SK-N-DZ (cell line): ENCODE results near the gene CDK5RAP2.

ENCODE experiments used
- DNase-seq: peaks from one replicate; pipeline ENCODE4 v3.0.0-alpha.2; 2015; ENCODE audit warnings: low spot score

CDK5RAP2 gene

DNA sequence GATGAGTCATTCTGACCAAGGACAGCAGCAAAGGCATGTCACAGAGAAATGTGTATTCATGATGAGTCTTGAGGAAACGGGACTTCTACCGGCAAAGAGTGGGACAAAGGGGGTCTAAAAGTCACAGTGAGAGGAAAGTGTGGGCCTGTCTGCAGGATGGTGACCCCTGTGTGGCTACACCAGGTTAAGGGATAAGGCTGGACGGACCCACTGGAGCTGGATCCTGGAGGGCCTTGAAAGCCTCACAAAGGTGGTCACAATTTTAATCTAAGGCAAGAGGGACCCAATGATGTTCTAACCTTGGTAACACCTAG lies 176.5 kb downstream of the CDK5RAP2 start:
- DNase-seq, result no peak

- no peak for DNase-seq
Measured at GRCh38 chr9:120402741-120403542, 177.0 kb downstream of the CDK5RAP2 start.

- DNase-seq, result no peak
Measured at GRCh38 chr9:120399940-120400339, 180.0 kb downstream of the CDK5RAP2 start.

- no peak for DNase-seq
Measured at GRCh38 chr9:120398286-120398685, 181.7 kb downstream of the CDK5RAP2 start.

DNA sequence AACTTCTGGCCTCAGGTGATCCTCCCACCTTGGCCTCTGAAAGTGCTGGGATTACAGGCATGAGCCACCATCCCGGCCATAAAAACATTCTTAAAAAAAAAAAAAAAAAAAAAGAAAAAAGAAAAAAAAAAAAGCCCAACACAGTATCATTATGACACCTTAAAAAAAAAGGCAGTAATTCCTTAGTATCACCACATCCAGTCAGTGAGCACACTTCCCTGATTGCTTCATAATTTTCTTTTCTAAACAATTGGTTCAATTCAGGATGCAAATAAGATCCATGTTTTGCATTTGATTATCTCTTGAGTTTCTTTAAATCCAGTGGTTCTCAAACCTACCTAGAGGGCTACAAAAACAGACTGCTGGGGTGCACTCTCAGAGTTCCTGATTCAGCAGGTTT lies 182.5 kb downstream of the CDK5RAP2 start:
- no peak for DNase-seq

DNA sequence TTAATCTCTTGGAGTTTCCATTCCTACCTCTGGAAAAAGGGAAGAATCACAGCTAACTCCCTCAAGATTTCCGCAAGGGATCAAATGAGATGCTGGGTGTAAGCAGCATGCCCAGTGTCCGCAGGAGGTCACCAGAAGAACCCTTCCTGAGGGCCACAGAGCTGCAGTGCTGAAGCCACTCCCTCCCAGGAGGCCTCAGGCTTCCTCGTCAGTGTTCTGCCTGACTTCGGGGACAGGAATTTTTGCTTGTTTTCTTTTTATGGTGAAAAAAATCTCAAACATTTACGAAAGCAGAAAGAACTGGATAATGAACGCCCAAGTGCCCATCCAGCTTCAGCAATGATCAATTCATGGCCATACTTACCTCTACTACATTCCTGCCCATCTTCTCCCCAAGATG lies 183.0 kb downstream of the CDK5RAP2 start:
- no peak for DNase-seq

- DNase-seq, result no peak
Measured at GRCh38 chr9:120396418-120396817, 183.5 kb downstream of the CDK5RAP2 start.

DNA sequence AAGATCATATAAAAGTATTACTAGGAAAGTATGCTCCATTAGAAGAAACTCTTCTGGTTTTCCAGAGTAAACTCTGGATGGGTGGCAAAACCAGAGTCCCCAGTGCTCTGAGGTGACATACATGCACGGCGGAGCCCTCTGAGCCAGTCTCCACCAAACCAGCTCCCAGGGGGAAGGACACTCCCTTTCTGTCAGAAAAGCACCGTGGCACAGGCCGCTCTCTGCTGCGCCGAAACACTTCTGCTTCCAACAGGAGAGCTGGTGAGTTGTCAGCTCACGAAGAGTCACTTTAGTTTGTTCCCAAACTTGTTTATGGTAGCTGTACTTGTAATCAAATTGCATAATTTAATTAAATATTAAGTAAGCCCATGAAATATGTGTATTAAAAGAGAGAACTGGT lies 184.6 kb downstream of the CDK5RAP2 start:
- DNase-seq, result no peak

- DNase-seq, result no peak
Measured at GRCh38 chr9:120394058-120394669, 185.8 kb downstream of the CDK5RAP2 start.

GRCh38 chr9:120393386-120394057 lies 186.4 kb downstream of the CDK5RAP2 start:
- no peak for DNase-seq

GRCh38 chr9:120392711-120393110 lies 187.3 kb downstream of the CDK5RAP2 start:
- no peak for DNase-seq

DNA sequence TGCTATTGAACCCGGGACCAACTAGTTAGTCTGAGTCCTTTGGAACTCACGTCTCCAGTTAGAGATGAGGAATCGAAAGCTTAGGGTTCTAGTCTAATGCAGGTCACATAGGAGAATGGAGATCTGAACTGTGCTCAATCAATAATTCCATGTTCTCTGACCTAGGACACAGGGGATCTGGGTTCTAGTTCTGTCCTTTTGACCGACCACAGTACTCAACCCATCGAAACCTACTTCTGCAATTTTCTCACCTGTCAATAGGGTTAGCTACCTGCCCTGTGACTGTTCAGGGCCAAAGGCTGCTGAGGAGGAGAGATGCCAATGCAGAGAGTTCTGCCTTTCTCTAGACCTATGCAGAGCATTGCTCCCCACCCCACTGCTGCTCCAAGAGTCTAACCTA lies 187.7 kb downstream of the CDK5RAP2 start:
- DNase-seq, result no peak

DNA sequence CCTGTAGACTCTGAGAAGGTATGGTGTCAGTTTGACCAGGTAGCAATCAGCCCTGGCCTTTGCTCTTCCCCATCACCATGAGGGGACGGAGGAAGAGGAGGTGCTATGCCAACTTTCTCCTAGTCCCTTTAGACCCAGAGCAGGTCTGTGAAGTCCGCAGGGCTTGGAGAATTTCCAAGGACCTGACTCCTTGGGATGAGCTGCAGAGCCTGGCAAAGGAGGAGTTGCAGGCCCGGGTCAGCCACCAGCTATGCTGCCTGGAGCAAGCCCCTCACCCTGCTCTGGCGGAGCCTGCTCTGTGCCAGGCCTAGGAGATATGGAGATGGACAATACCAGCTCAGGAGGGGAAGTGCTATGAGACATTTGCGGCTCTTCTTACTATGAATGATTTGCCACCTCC lies 188.3 kb downstream of the CDK5RAP2 start:
- no peak for DNase-seq

- no peak for DNase-seq
Measured at GRCh38 chr9:120390637-120391190, 189.3 kb downstream of the CDK5RAP2 start.

DNA sequence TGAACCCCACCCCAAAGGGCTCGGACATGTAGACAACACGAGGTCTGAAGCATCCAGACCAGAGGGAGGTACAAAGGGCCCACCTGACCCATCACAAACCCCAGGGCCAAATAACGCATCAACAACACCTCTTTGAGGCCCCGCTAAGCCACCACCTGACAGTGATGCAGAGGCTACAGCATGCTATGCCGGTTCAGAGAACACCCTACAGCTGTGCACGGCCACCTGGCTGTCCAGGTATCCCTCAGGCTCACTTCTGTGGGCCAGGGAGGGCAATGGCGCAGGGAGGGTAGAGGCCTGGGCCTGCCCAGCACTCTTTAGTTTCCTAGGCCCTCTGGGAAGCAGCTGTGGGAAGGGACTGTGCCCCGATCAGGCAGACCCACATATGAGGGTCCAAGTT lies 190.1 kb downstream of the CDK5RAP2 start:
- DNase-seq, result no peak

DNA sequence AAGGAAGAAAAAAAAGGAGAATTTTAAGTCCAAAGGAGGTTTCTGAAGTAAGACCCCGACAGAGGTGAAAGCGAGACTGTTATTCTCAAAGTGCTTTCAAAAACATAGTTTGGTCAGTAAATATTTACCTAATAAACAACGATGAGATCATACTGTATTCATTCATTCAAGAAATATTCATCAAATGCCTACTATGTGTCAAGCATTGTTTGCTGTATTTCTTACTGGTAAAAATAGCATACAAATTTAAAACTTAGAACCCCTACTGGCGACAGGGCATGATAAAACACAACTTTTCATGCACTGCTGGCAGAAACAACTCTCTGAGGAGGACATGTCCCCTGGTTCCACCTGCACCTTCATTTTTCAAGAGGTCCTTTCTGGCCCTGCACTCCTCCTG lies 190.7 kb downstream of the CDK5RAP2 start:
- DNase-seq, result no peak

- DNase-seq, result no peak
Measured at GRCh38 chr9:120388003-120388855, 191.7 kb downstream of the CDK5RAP2 start.

DNA sequence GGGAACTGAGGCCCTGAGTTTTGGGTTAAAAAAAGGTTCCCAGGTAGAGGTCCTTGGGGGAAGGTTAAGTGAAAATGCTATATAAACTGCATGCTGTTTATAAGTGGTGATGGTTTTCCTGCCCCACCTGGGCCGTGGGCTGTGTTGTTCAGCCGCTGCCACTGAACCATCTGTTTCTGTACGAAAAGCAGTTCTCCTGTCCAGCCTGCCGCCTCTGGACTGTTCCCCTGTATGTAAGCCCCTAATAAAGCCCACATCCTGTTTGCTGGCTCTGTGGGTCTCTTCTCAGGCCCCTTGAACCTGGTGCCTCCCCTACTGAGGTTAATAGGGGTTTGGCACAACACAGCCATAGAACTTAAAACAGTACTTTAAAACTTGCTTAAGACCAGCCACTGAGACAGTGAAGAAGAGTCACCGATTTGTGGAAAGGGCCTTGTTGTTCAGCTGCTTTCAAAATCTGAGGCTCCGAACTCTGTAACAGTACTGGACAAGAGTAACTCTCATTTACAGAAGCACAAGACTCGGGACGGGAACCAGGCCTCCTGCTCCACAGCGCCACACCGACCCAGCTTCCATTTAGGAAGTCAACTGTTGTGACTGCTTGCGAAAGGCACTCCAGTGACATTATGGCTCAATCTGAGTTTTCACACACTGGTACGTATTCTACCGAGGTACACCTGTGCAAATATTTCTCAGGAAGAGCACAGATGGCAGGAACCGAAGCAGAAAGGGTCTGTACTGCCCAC lies 192.5 kb downstream of the CDK5RAP2 start:
- DNase-seq, result no peak

- no peak for DNase-seq
Measured at GRCh38 chr9:120386390-120387131, 193.4 kb downstream of the CDK5RAP2 start.
